Measurements from ENCODE around the gene GNPDA1.

DNA sequence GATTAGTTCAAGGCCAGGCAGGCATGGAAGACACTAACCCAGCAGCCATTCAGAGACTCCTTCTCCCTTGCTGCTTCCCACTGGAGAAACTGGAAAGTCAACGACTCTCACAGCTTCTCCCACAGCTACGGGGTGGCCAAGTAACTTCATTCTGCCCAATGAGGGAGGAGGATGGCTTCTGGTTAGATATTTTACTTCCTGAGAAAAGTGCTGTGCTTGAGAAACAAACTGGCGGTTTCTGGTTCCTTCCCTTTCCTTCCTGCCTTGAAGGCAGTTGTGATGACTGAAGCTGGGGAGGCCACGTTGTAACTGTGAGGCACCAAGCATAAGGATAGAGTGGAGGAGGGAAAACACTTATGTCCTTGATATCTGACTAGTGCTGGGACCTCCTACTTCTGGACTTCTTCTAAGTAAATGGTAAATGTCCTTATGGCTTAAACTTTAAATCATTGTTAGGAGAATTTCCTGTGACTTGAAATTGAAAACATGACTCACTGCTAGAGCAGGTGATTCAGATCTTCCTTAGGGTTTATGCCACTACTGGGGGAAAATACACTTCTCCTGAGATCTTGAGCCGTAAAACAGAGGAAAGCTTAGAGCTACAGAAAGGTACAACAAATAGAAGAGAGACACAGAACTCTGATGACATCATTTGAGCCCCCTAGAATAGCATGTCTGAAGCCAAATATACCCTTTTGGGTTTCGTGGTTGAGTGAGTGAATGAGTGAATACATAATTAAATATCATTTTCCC is 3.1 kb upstream of the GNPDA1 start:
- TF ChIP-seq EZH2 (IDR thresholded peaks at IDR 0.05) (no peak), POLR2AphosphoS5 (IDR thresholded peaks at IDR 0.05; ENCODE audit: borderline replicate concordance, low read depth, low read length) (0 out of 2 replicates have a peak, but pooled peaks have one; percentile 19)
